Measurements from ENCODE around the gene TOB2. TPM values are rescaled to one million over a fixed set of nuclear protein-coding genes. Genes with fewer than 3 reads are reported as not detected.
A peak's percentile ranks its signal among the peaks of the same experiment; 100 is the strongest.

Gene TOB2
- total and polyA plus RNA-seq, 12 donors = 26.4 to 84.9 (median 39.8) TPM

GRCh38 chr22:41488076-41488475 is 41.5 kb upstream of the TOB2 start:
- DNase-seq = no peak
- peaks cover 19 to 100% (median 85%) of the 10 kb centered on the region in 9 donors for H3K4me1 ChIP-seq
- no peak for TF ChIP-seq CTCF (IDR thresholded peaks at IDR 0.05)
- no peaks in the 10 kb centered on the region for H3K9me3 ChIP-seq
- ATAC-seq = no peak
- H3K27me3 ChIP-seq = no peaks in the 10 kb centered on the region
- WGBS, 2 donors = 56 to 60% methylated on average over 4 of the region's 4 CpGs
- intact Hi-C loops (cut with DNase I) = no loop called here
- H3K4me3 ChIP-seq = no peak overlapping the region
- peak overlapping the region in 6 of 10 donors; percentile 9 to 74 (median 62) for H3K27ac ChIP-seq
- H3K36me3 ChIP-seq = peaks cover 0 to 2% (median 0%) of the 10 kb centered on the region in 9 donors

GRCh38 chr22:41487037-41487935 is 40.7 kb upstream of the TOB2 start:
- Histone ChIP-seq H3K27ac (peak overlapping the region in 7 of 10 donors; percentile 7 to 73 (median 32)), H3K4me1 (peaks cover 21 to 100% (median 86%) of the 10 kb centered on the region in 9 donors), H3K4me3 (no peak overlapping the region), H3K9me3 (no peaks in the 10 kb centered on the region), H3K36me3 (peaks cover 0 to 2% (median 0%) of the 10 kb centered on the region in 9 donors), H3K27me3 (no peaks in the 10 kb centered on the region)
- DNase-seq = no peak
- no peak for ATAC-seq
- TF ChIP-seq CTCF (IDR thresholded peaks at IDR 0.05) = no peak
- intact Hi-C loops (cut with DNase I) = no loop called here
- WGBS, 2 donors = 49 to 63% methylated on average over 8 of the region's 8 CpGs

GRCh38 chr22:41485033-41485432 is 38.4 kb upstream of the TOB2 start:
- 62 to 63% methylated on average over 7 of the region's 7 CpGs for WGBS, 2 donors

More at GRCh38 chr22:41485033-41485432, 38.4 kb upstream of the TOB2 start:
- no peak for TF ChIP-seq CTCF (IDR thresholded peaks at IDR 0.05)
- H3K4me3 ChIP-seq = no peak overlapping the region
- peak overlapping the region in 4 of 10 donors; percentile 17 to 73 (median 29) for H3K27ac ChIP-seq
- ATAC-seq (no peak), DNase-seq (no peak)
- H3K4me1 ChIP-seq = peaks cover 30 to 100% (median 87%) of the 10 kb centered on the region in 9 donors
- no peaks in the 10 kb centered on the region for H3K27me3 ChIP-seq
- no peaks in the 10 kb centered on the region for H3K9me3 ChIP-seq
- H3K36me3 ChIP-seq = peaks cover 0 to 2% (median 0%) of the 10 kb centered on the region in 9 donors
- intact Hi-C loops (cut with DNase I) = no loop called here

Data from heart right ventricle (tissue), 16 donors.